NCI-H510A (cell line): Measurements from ENCODE around the gene ZIC2.
"Not testable (repeated sequence)": the region's sequence is repeated elsewhere in the genome, so short reads cannot be mapped to it uniquely, and the experiment has no call there.

Experiments
- DNase-seq: peaks from one replicate; lab custom pipeline; 2025; lab: John Stamatoyannopoulos, UW

Gene ZIC2

GRCh38 chr13:100019780-100020356 lies 38.3 kb downstream of the ZIC2 start:
- no peak for DNase-seq

- DNase-seq: no peak
Measured at GRCh38 chr13:100022798-100023197, 41.2 kb downstream of the ZIC2 start.

GRCh38 chr13:100024023-100024422 lies 42.4 kb downstream of the ZIC2 start:
- no peak for DNase-seq

- no peak for DNase-seq
Measured at GRCh38 chr13:100029933-100030332, 48.3 kb downstream of the ZIC2 start.

GRCh38 chr13:100032642-100033041 lies 51.1 kb downstream of the ZIC2 start:
- DNase-seq: not testable (repeated sequence)

GRCh38 chr13:100035936-100036335 lies 54.4 kb downstream of the ZIC2 start:
- DNase-seq: no peak
